GM12878 (cell line): Measurements from ENCODE around the gene MFSD11. TPM values are rescaled to one million over a fixed set of nuclear protein-coding genes. Genes with fewer than 3 reads are reported as not detected.
A peak's percentile ranks its signal among the peaks of the same experiment; 100 is the strongest.

Source experiments
- ATAC-seq: fragments of 200-7000 bp; cut with Tn5 transposase; 3 replicates; pipeline ENCODE4 v1.9.1; 2020; ENCODE audit warnings: mild to moderate bottlenecking, moderate library complexity
- BruUV-seq: library from RNA; stranded (reverse); fragments of 400-500 nt; replicated peaks from 2 replicates; lab custom pipeline; 2021; lab: Mats Ljungman, UMichigan
- CTCF ChIA-PET: fragments of 300-600 bp; sonication (Branson Sonifier 250); formaldehyde crosslinking; extraction: SDS; loops from one replicate; lab custom pipeline; 2021; ENCODE audit warnings: inconsistent platforms; lab: Yijun Ruan, JAX
- POLR2A ChIA-PET: fragments of 350-600 bp; formaldehyde crosslinking; extraction: SDS; loops from one replicate; lab custom pipeline; 2021; ENCODE audit warnings: inconsistent platforms; lab: Charles Lee
- RAD21 ChIA-PET: fragments of 300-600 bp; sonication (Branson Sonifier 250); formaldehyde crosslinking; loops from one replicate; lab custom pipeline; 2023; ENCODE audit warnings: antibody characterized with exemption; ENCODE audit not compliant: unreplicated experiment; lab: Charles Lee
- SMC1A ChIA-PET: fragments of 300-600 bp; sonication (Branson Sonifier 250); formaldehyde crosslinking; loops from one replicate; lab custom pipeline; 2023; ENCODE audit not compliant: unreplicated experiment, uncharacterized antibody; lab: Charles Lee
- DNase-seq: peaks from one replicate; pipeline ENCODE4 v3.0.0-alpha.2; 2011; ENCODE audit warnings: low read depth, low spot score
- FAIRE-seq: peaks from 3 replicates; lab custom pipeline; 2011; peaks lifted over from hg19 to GRCh38; lab: Jason Lieb, UNC
- H2AFZ ChIP-seq: 2 replicates; pipeline ENCODE4 v1.6.0; 2011; ENCODE audit warnings: low read depth, low read length, control low read depth; ENCODE audit not compliant: control insufficient read depth
- H3K27ac ChIP-seq: 2 replicates; pipeline ENCODE4 v1.5.1; 2011; ENCODE audit warnings: control low read depth; ENCODE audit not compliant: control insufficient read depth, insufficient read depth
- H3K27me3 ChIP-seq, 2 experiments: replicated peaks in 1 of 2; 2 replicates each; pipeline versions ENCODE4 v1.6.0 to v1.6.1; 2011; ENCODE audit warnings: low read length in 1 of 2; ENCODE audit not compliant: control insufficient read depth in 2 of 2, insufficient read depth in 2 of 2
- H3K36me3 ChIP-seq, 2 experiments: 2 replicates each; pipeline ENCODE4 v1.5.1; 2011; ENCODE audit warnings: low read length in 1 of 2; ENCODE audit not compliant: control insufficient read depth in 2 of 2, insufficient read depth in 2 of 2
- H3K4me1 ChIP-seq: 2 replicates; pipeline ENCODE4 v1.6.1; 2011; ENCODE audit warnings: mild to moderate bottlenecking, low read length, moderate library complexity, mixed read lengths; ENCODE audit not compliant: control insufficient read depth, insufficient read depth
- H3K4me2 ChIP-seq: 2 replicates; pipeline ENCODE4 v1.6.0; 2011; ENCODE audit warnings: control low read depth; ENCODE audit not compliant: control insufficient read depth, insufficient read depth
- H3K4me3 ChIP-seq: fragments of 200-600 bp; sonication (generic); 2 replicates; pipeline ENCODE4 v1.5.1; 2016
- H3K79me2 ChIP-seq: 2 replicates; pipeline ENCODE4 v1.6.0; 2011; ENCODE audit warnings: low read length; ENCODE audit not compliant: control insufficient read depth, insufficient read depth
- H3K9ac ChIP-seq: 2 replicates; pipeline ENCODE4 v1.8.0; 2011; ENCODE audit warnings: low read length, control low read depth, mixed read lengths; ENCODE audit not compliant: control insufficient read depth, insufficient read depth
- H3K9me3 ChIP-seq: replicated peaks from 3 replicates; pipeline ENCODE4 v1.5.1; 2011; ENCODE audit warnings: mild to moderate bottlenecking, low read length; ENCODE audit not compliant: control insufficient read depth, insufficient read depth
- H4K20me1 ChIP-seq: 2 replicates; pipeline ENCODE4 v1.6.0; 2011; ENCODE audit not compliant: control insufficient read depth, insufficient read depth
- CBX5 ChIP-seq: sonication (generic); IDR thresholded peaks from 2 replicates; pipeline ENCODE4 v1.6.1; 2016; ENCODE audit warnings: low read depth, moderate library complexity, mild to moderate bottlenecking, inconsistent platforms
- EGR1 ChIP-seq, 2 experiments: IDR thresholded peaks; 1 replicate in 1 of 2; 2 replicates in 1 of 2; pipeline ENCODE4 v1.6.1; 2011 to 2012; ENCODE audit warnings: low read depth in 2 of 2, low read length in 2 of 2, borderline replicate concordance in 1 of 2, mild to moderate bottlenecking in 1 of 2, moderate library complexity in 1 of 2
- KLF5 ChIP-seq: fragments of 450-650 bp; IDR thresholded peaks from 2 replicates; pipeline ENCODE4 v1.6.1; 2014; ENCODE audit warnings: mild to moderate bottlenecking; ENCODE audit not compliant: partially characterized antibody
- RUNX3 ChIP-seq: IDR thresholded peaks from 2 replicates; pipeline ENCODE4 v1.6.1; 2012; ENCODE audit warnings: low read length, inconsistent platforms
- ZNF384 ChIP-seq: IDR thresholded peaks from 2 replicates; pipeline ENCODE4 v1.6.1; 2012; ENCODE audit warnings: low read depth, mild to moderate bottlenecking, low read length, improper control_type of control experiment, borderline replicate concordance
- WGBS: methylation state at CpG from one replicate; pipeline ENCODE4 v1.1.6; 2016; ENCODE audit warnings: low lambda C conversion rate; ENCODE audit not compliant: insufficient replicate concordance, insufficient coverage; ENCODE audit errors: missing lambda C conversion rate; 5-methylcytosine and 5-hydroxymethylcytosine counted together
- in situ Hi-C: fragments of 300-500 bp; cut with MboI; formaldehyde crosslinking; loops from 9 replicates; pipeline ENCODE4 v1.14.3; 2018; ENCODE audit warnings: mixed read lengths
- intact Hi-C: fragments of 100-400 bp; cut with micrococcal nuclease; formaldehyde crosslinking; loops from one replicate; pipeline ENCODE4 v1.14.2; 2022; ENCODE audit not compliant: unreplicated experiment
- polyA plus RNA-seq, 11 experiments: library from polyadenylated mRNA; depleted of rRNA in 4 of 11; unstranded in 6 of 11; stranded (reverse) in 5 of 11; fragments of >200 nt; fragmentation: Nextera tagmentation in 4 of 11; fragmentation: Illumina TruSeq in 1 of 11; extraction: Ambion mirVana in 4 of 11; extraction: Trizol in 1 of 11; gene quantifications; 1 replicate in 1 of 11; 2 replicates in 10 of 11; pipeline versions ENCODE4 v1.2.1 to v1.2.3, GENCODE V29; 2011 to 2016; ENCODE audit warnings: inconsistent platforms in 2 of 11, missing spikeins in 2 of 11, low read depth in 1 of 11
- total RNA-seq, 4 experiments: library from RNA; depleted of rRNA in 3 of 4; stranded (reverse); fragments of >200 nt in 3 of 4; fragmentation: Illumina TruSeq in 1 of 4; extraction: Trizol in 1 of 4; gene quantifications; 2 replicates each; pipeline versions ENCODE4 v1.2.1 to v1.2.3, GENCODE V29; 2013 to 2021
- TF ChIP-seq, protein P1 (sequence below): IDR thresholded peaks from 2 replicates; pipeline ENCODE4 v1.6.1; 2012; ENCODE audit warnings: mild to moderate bottlenecking, low read depth, low read length

The MFSD11 gene
- total and polyA plus RNA-seq, 10 of the 15 experiments (the other 5 are each of a cell fraction or from before 2014, with no cell fraction given): 11.0 to 19.4 (median 15.5) TPM

GRCh38 chr17:76753061-76753961, 15.4 kb downstream of the MFSD11 start:
- Histone ChIP-seq H2AFZ (peak overlapping the region; percentile 50), H3K4me3 (no peak overlapping the region), H3K36me3 (peaks cover 0 to 13% of the 10 kb centered on the region in 2 experiments; a peak in 2 of 4 replicates), H3K4me1 (no peaks in the 10 kb centered on the region; the same call in 1 of the 2 replicates), H3K9ac (no peak overlapping the region), H3K27ac (no peak overlapping the region), H3K79me2 (no peaks in the 10 kb centered on the region), H3K9me3 (no peaks in the 10 kb centered on the region), H3K4me2 (no peak overlapping the region), H3K27me3 (no peaks in the 10 kb centered on the region), H4K20me1 (no peaks in the 10 kb centered on the region)
- no peak; the same call in 2 of the 3 replicates for ATAC-seq
- no peak for DNase-seq
- in situ Hi-C loops (no loop called here), intact Hi-C loops (no loop called here)
- FAIRE-seq: no peak
- RAD21 ChIA-PET: no interaction called here
- SMC1A ChIA-PET: interaction anchor here (1.0 kb wide), 1 partner anchor 10 kb away, joined by 4 read pairs; no protein-coding TSS in a partner anchor
- POLR2A ChIA-PET: interaction anchor here (0.6 kb wide), 1 partner anchor 325 kb away, joined by 4 read pairs; no protein-coding TSS in a partner anchor
- CTCF ChIA-PET: interaction anchor here (0.6 kb wide), 1 partner anchor 9 kb away, joined by 3 read pairs; no protein-coding TSS in a partner anchor
- WGBS: 75% methylated on average over 12 of the region's 12 CpGs
- no TSS peak for BruUV-seq
- TF ChIP-seq, protein P1, sequence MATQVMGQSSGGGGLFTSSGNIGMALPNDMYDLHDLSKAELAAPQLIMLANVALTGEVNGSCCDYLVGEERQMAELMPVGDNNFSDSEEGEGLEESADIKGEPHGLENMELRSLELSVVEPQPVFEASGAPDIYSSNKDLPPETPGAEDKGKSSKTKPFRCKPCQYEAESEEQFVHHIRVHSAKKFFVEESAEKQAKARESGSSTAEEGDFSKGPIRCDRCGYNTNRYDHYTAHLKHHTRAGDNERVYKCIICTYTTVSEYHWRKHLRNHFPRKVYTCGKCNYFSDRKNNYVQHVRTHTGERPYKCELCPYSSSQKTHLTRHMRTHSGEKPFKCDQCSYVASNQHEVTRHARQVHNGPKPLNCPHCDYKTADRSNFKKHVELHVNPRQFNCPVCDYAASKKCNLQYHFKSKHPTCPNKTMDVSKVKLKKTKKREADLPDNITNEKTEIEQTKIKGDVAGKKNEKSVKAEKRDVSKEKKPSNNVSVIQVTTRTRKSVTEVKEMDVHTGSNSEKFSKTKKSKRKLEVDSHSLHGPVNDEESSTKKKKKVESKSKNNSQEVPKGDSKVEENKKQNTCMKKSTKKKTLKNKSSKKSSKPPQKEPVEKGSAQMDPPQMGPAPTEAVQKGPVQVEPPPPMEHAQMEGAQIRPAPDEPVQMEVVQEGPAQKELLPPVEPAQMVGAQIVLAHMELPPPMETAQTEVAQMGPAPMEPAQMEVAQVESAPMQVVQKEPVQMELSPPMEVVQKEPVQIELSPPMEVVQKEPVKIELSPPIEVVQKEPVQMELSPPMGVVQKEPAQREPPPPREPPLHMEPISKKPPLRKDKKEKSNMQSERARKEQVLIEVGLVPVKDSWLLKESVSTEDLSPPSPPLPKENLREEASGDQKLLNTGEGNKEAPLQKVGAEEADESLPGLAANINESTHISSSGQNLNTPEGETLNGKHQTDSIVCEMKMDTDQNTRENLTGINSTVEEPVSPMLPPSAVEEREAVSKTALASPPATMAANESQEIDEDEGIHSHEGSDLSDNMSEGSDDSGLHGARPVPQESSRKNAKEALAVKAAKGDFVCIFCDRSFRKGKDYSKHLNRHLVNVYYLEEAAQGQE: no peak
- TF ChIP-seq CBX5 (no peak), EGR1 (IDR thresholded peaks at IDR 0.05; ENCODE audit: borderline replicate concordance in 1 of 2, low read depth in 2 of 2, low read length in 2 of 2) (no peak), ZNF384 (peak; percentile 56; the same call in 1 of the 2 replicates), RUNX3 (no peak), KLF5 (no peak)
